GM18517 (cell line): ENCODE measurements around the gene PNPLA6.

Experiments
- ATAC-seq: cut with Tn5 transposase; IDR thresholded peaks from one replicate; pipeline ENCODE4 v1.9.1; 2021; ENCODE audit warnings: mild to moderate bottlenecking, moderate library complexity; ENCODE audit not compliant: unreplicated experiment

PNPLA6 gene

DNA sequence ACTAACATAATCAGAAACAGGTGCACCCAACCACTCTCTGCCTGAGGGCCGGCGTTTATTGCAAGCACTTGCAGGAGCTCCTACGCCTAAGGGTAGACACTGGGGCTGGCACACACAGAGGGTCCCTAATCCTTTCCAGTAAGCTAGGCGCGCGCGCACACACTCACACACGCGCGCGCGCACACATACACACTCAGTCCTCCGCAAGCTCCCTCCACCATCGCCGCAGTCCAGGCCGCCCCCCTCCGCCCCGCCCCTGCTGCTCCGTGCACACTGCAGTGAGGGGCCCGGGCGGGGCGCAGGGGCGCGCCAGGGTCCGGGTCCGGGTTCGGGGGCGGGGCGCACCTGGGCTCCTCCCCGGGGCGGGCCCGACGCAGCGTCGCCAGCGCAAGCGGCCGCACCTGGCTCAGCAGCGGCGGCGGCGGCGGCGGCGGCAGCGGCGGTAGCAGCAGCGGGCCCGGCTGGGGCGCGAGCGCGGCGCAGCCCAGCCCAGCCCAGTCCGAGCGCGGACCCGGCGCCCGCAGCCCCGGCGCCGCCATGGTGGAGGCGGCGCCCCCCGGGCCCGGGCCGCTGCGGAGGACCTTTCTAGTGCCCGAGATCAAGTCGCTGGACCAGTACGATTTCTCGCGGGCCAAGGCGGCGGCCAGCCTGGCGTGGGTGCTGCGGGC lies 60.1 kb downstream of the PNPLA6 start, which contains the start of gene CAMSAP3:
Gene CAMSAP3 (plus strand): TSS at position 398 of the 668 bp plus-strand sequence. CDS start 140 bp downstream, at position 538.
- no peak for ATAC-seq

DNA sequence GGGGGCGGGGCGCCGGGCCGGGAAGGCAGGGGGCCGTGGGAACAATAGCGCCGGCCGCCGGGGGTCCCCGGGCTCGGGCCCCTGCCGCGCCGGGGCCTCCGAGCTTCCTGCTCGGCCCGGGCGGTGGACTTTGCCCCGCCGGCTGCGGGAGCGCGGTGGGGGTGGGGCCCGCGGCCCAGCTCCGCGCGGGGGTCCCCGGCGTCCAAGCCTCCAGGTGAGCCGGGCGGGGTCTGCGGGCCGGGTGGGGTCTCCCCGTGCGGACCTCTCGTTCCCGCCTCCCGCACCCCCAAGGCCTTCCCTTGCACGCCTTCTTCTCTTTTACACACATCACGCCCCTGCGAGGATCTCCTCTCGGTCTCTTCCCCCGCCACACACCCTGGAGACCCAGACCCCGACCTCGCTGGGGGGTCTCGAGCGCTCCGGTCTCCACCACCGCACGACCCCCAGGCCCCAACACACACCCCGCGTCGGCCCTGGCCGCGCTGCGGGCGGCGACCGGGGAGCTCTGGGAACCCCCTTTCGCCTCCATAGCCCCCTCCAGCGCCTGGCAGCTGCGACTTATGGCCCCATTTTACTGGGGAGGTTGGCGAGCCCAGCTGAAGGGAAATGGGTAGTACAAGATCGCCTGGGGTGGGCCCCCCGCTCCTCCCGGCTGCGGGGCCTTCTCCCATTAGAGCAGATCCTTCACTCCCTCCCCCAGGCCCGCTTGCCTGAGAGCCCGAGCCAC lies 60.9 kb downstream of the PNPLA6 start:
- ATAC-seq, result no peak

DNA sequence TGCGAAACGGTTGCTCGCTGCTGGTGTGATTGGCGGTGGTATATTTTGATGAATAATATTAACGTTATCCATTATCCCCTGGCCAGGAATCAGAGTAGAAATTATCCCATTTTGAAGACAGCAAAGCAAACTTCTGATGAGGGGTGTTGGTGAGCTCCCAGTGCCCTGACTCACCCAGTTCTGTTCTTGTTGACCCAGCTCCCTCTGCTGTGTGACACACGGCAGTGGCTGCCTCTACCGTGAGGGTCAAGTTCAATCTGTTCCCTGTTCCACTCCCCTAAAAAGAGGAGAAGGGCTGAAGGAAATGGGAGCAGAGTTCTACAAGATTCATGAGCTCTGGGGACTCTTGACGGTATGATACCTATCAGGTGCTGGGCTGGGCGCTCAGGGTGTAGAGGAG lies 62.2 kb downstream of the PNPLA6 start:
- no peak for ATAC-seq

DNA sequence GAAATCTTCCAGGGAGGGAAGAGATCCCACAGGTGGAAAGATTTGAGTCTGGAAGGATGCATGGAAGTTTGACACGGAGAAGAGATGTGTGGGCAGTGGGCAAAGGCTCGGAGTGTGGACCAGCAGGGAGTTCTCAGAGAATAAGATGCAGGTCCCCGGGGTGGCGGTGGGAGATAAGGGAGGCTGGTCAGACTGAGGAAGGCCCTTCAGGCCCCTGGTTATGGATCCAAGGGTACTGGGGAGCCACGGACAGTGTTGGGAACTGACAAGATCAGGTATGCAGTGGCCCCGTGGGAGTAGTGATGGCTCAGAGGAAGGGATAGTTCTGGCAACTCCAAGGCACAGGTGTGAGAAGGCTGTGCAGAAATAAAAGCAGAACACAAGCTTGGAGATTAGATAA lies 62.7 kb downstream of the PNPLA6 start:
- no peak for ATAC-seq

DNA sequence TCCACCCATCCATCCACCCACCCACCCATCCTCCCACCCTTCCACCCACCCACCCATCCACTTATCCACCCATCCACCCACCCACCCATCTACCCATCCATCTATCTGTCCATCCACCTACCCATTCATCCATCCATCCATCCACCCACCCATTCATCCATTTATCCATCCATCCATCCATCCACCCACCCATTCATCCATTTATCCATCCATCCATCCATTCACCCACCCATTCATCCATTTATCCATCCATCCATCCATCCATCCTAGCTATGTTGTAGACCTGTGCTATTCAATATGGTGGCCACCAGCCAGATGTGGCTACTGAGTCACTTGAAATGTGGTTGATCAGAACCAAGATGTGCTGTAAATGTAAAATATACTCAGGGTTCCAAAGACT lies 65.2 kb downstream of the PNPLA6 start:
- ATAC-seq, result no peak

DNA sequence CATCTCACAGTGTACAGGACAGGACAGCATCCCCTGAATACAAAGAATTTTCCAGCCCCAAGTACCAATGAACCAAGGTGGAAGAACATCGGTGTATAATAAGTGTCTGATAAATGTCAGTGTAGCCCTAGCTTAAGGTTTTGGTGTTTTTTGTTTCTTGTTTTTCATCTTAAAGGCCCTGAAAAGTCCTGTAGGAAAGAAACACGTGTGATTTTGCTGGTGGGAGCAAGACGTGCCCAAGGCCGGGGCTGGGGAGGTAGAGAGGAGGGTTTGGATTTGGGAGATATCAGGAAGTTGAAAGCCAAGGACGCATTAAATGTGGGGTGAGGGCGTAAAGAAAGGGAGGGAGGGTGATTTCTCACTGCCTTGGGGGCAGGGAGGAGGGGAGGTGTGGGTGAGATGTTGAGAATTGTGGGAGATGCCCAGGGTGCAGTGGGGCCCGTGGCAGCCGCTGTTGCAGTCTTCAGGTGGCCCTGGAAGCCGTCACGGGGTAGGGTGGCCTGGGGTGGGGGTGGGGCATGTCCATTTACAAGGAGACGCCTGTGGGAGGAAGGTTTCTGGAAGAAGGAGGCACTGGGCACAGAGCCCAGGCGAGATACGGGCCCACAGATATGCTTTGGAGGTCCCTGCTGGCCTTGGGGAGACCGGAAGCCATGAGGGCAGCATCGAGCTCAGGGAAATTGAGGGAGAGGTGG lies 66.9 kb downstream of the PNPLA6 start:
- ATAC-seq, result no peak

DNA sequence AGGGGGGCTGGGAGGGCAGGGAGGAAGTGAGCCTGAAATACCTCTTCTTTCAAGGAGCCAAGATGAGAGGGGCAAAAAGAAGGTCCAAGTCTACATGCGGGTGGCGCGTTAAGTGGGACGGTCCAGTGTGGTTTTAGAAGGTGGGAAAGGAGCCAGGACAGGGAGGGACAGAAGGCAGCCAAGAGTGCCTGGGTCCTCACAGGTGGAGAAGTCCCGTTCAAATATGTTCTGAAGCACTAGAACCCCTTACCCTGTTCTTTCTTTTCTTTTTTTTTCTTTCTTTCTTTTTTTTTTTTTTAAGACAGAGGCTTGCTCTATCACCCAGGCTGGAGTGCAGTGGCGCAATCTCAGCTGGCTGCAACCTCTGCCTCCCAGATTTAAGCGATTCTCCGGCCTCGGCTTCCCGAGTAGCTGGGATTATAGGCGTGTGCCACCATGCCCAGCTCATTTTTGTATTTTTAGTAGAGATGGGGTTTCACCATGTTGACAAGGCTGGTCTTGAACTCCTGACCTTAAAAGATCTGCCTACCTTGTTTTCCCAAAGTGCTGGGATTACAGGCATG lies 67.5 kb downstream of the PNPLA6 start:
- no peak for ATAC-seq

DNA sequence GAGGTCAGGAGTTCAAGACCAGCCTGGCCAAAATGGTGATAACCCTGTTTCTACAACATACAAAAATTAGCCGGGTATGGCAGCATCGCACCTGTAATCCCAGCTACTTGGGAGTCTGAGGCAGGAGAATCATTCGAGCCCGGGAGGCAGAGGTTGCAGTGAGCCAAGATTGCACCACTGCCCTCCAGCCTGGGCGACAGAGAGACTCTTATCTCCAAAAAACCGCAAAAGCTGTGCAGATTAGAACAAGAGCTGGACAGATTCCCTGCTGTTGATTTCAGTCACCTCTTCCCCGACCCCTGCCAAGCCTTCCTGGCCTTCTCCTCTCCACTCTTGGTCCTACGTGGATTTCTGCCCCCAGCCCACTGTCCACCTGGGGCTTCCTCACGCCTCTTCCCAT lies 68.4 kb downstream of the PNPLA6 start:
- no peak for ATAC-seq

DNA sequence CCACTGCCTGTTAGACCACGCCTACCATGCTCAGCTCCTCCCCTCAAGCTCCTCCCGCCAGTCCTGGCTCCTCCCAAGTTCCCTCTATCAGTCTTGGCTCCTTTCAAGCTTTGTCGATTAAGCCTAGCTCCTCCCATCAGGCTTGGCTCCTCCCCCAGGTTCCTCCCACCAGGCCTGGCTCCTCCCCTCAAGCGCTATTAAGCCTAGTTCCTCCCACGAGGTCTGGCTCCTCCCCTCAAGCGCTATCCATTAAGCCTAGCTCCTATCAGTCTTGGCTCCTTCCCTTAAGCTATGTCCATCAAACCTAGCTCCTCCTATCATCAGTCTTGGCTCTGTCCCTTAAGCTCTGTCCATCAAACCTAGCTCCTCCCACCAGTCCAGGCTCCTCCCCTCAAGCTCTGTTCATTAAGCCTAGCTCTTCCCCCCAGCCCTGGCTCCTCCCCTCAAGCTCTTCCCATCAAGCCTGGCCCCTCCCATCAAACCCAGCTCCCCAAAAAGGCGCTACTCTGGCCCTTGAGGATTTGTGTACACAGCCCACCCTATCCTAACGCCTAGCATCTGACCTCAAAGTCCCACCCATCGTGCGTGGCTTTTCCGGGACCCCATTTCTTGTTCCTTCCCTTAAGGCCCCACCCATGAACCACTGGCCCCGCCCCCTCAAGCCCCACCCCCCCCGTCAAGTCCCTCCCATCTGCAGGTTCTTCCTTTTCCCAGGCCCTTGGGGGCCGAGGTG lies 70.1 kb downstream of the PNPLA6 start:
- no peak for ATAC-seq

DNA sequence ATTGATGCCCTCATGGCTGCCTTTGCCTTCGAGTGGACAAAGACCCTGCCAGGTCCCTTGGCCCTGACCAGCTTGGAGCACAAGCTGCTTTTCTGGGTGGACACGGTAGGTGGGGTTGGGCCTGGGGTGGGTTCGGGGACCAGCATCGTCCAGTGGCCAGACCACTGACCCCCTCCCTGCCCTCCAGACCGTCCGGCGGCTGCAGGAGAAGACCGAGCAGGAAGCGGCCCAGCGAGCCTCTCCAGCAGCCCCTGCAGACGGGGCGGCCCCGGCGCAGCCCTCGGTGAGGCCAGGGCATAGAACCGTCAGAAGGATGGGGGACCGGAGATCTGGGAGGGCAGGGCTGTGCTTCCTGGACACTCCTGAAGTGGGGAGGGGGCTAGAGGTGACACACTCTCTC lies 70.8 kb downstream of the PNPLA6 start:
- ATAC-seq, result no peak

DNA sequence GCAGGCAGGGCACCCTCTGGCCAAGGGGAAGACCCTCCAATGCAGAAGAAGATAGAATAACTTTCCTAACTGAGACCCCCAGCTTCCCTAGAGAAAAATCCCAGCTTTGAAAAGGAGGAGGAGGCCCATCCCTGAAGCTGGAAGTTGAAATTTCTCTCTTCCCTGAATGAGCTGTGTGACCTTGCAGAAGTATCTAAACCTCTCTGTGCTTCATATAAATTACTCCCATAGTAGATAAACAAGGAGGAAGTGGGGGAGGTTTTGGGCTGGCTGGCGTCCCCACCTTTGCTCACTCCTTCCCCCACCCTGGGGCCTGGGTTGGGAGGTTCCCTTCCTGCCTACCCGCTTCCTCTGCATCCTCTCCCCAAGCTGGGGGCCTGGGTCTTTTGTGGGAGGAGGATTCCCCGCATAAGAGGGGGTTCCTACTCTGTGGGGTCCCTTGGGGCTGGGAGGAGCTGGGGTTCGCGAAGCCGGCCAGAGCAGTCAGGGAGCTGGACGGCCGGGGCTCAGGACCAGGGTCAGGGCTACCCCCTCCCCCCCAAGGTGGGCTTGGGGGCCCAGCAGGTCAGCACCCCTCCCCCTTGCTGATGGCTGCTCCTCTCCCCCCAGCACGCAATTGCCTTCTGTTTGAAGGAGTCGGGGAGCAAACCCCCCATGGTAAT lies 71.8 kb downstream of the PNPLA6 start:
- ATAC-seq, result no peak

DNA sequence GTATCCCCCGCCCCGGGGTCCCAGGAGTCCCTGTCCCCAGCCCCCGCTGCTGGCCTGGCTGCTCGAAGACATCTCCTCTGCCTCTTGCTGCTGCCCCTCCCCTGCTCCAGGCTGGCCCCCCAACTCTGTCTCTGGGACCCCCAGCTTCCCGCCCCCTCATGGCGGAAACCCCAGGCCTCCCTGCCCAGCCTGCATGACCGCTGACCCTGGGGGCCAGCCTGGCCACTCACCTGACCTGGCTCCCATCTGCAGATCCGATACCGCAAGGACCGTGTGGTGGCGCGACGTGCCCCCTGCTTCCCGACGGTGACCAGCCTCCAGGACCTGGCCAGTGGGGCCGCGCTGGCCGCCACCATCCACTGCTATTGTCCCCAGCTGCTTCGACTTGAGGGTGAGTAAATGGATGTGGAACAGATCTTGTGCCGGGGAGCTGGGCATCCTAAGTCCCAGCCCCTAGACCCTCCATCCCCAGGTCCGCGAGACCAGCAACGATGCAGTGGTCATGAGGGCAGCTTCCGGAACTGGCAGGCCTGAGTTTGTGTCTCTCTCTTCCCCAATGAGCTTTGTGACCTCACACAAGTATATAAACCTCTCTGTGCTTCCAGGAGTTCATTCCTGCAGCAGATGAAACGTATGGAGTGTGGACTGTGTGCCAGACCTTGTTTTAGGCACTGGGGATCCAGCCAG lies 72.5 kb downstream of the PNPLA6 start:
- no peak for ATAC-seq

DNA sequence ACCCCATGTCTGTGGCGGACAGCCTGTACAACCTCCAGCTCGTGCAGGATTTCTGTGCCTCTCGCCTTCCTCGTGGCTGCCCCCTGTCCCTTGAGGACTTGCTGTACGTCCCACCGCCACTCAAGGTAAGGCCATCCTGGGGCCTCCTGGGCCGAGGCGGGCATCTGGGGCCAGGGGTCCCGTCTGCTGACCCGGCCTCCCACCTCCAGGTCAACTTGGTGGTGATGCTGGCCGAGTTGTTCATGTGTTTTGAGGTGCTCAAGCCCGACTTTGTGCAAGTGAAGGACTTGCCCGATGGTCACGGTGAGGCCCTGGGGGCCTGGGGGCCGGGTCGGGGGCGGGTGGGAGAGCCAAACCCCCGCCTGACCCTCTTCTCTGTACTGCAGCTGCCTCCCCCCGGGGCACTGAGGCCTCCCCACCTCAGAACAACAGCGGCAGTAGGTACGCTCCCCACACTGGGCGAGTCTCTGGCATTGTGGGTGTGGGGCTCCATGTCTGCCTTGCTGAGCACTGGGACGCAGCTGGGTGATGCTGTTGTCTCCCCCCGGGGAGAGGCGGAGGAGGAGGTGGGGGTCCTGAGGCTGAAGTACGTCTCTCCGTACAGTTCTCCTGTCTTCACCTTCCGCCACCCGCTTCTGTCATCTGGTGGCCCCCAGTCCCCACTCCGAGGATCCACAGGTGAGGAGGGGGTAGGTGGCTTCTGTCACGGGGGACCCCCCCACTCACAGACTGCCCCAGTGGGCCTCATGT lies 75.1 kb downstream of the PNPLA6 start:
- no peak for ATAC-seq
